ENCODE measurements around the gene AKAP6. TPM values are rescaled to one million over a fixed set of nuclear protein-coding genes. Genes with fewer than 3 reads are reported as not detected.

AKAP6 gene
- total RNA-seq, 1 experiment from 2014 or later, result 2.8 TPM

GRCh38 chr14:32407130-32407529, 78.0 kb downstream of the AKAP6 start:
- CTCF ChIA-PET, result interaction anchor here (0.6 kb wide), 1 partner anchor 1125 kb away, joined by 3 read pairs; no protein-coding TSS in a partner anchor
- TF ChIP-seq, protein P1, sequence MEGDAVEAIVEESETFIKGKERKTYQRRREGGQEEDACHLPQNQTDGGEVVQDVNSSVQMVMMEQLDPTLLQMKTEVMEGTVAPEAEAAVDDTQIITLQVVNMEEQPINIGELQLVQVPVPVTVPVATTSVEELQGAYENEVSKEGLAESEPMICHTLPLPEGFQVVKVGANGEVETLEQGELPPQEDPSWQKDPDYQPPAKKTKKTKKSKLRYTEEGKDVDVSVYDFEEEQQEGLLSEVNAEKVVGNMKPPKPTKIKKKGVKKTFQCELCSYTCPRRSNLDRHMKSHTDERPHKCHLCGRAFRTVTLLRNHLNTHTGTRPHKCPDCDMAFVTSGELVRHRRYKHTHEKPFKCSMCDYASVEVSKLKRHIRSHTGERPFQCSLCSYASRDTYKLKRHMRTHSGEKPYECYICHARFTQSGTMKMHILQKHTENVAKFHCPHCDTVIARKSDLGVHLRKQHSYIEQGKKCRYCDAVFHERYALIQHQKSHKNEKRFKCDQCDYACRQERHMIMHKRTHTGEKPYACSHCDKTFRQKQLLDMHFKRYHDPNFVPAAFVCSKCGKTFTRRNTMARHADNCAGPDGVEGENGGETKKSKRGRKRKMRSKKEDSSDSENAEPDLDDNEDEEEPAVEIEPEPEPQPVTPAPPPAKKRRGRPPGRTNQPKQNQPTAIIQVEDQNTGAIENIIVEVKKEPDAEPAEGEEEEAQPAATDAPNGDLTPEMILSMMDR (IDR thresholded peaks at IDR 0.05; ENCODE audit: unreplicated experiment), result no peak
- H3K27me3 Mint-ChIP-seq (ENCODE audit: unreplicated experiment), result no peaks in the 10 kb centered on the region
- H3K4me3 Mint-ChIP-seq (ENCODE audit: low read depth, unreplicated experiment), result no peak overlapping the region
- intact Hi-C loops (cut with micrococcal nuclease; ENCODE audit: unreplicated experiment), result no loop called here
- DNase-seq, result no peak
- no peak overlapping the region for H3K27ac Mint-ChIP-seq (ENCODE audit: unreplicated experiment)
- no TSS peak for BruUV-seq (replicated peaks)
- no peaks in the 10 kb centered on the region for H3K36me3 Mint-ChIP-seq (ENCODE audit: insufficient read depth, unreplicated experiment)
- no peaks in the 10 kb centered on the region for H3K9me3 Mint-ChIP-seq (ENCODE audit: low read depth, unreplicated experiment)
- peaks cover 11% of the 10 kb centered on the region for H3K4me1 Mint-ChIP-seq (ENCODE audit: low read depth, unreplicated experiment)

- no peaks in the 10 kb centered on the region for H3K9me3 Mint-ChIP-seq (ENCODE audit: low read depth, unreplicated experiment)
- peaks cover 11% of the 10 kb centered on the region for H3K4me1 Mint-ChIP-seq (ENCODE audit: low read depth, unreplicated experiment)
- intact Hi-C loops (cut with micrococcal nuclease; ENCODE audit: unreplicated experiment), result no loop called here
- no peak for DNase-seq
- H3K36me3 Mint-ChIP-seq (ENCODE audit: insufficient read depth, unreplicated experiment), result no peaks in the 10 kb centered on the region
- TF ChIP-seq, protein P1 (IDR thresholded peaks at IDR 0.05; ENCODE audit: unreplicated experiment), result no peak
- no peak overlapping the region for H3K4me3 Mint-ChIP-seq (ENCODE audit: low read depth, unreplicated experiment)
- CTCF ChIA-PET, result no interaction called here
- no TSS peak for BruUV-seq (replicated peaks)
- no peaks in the 10 kb centered on the region for H3K27me3 Mint-ChIP-seq (ENCODE audit: unreplicated experiment)
- H3K27ac Mint-ChIP-seq (ENCODE audit: unreplicated experiment), result no peak overlapping the region
Measured at GRCh38 chr14:32408018-32408417, 78.9 kb downstream of the AKAP6 start.

GRCh38 chr14:32412103-32412502, 83.0 kb downstream of the AKAP6 start:
- Mint-ChIP-seq H3K36me3 (ENCODE audit: insufficient read depth, unreplicated experiment) (no peaks in the 10 kb centered on the region), H3K27ac (ENCODE audit: unreplicated experiment) (no peak overlapping the region), H3K9me3 (ENCODE audit: low read depth, unreplicated experiment) (no peaks in the 10 kb centered on the region), H3K4me1 (ENCODE audit: low read depth, unreplicated experiment) (peaks cover 20% of the 10 kb centered on the region), H3K4me3 (ENCODE audit: low read depth, unreplicated experiment) (no peak overlapping the region), H3K27me3 (ENCODE audit: unreplicated experiment) (no peaks in the 10 kb centered on the region)
- BruUV-seq (replicated peaks), result no TSS peak
- intact Hi-C loops (cut with micrococcal nuclease; ENCODE audit: unreplicated experiment), result no loop called here
- CTCF ChIA-PET, result no interaction called here
- TF ChIP-seq, protein P1 (IDR thresholded peaks at IDR 0.05; ENCODE audit: unreplicated experiment), result no peak
- DNase-seq, result no peak

- BruUV-seq (replicated peaks), result no TSS peak
- H3K9me3 Mint-ChIP-seq (ENCODE audit: low read depth, unreplicated experiment), result no peaks in the 10 kb centered on the region
- TF ChIP-seq, protein P1 (IDR thresholded peaks at IDR 0.05; ENCODE audit: unreplicated experiment), result no peak
- no peaks in the 10 kb centered on the region for H3K36me3 Mint-ChIP-seq (ENCODE audit: insufficient read depth, unreplicated experiment)
- no peaks in the 10 kb centered on the region for H3K27me3 Mint-ChIP-seq (ENCODE audit: unreplicated experiment)
- H3K4me3 Mint-ChIP-seq (ENCODE audit: low read depth, unreplicated experiment), result no peak overlapping the region
- H3K4me1 Mint-ChIP-seq (ENCODE audit: low read depth, unreplicated experiment), result peaks cover 20% of the 10 kb centered on the region
- DNase-seq, result no peak
- intact Hi-C loops (cut with micrococcal nuclease; ENCODE audit: unreplicated experiment), result no loop called here
- H3K27ac Mint-ChIP-seq (ENCODE audit: unreplicated experiment), result no peak overlapping the region
- CTCF ChIA-PET, result no interaction called here
Measured at GRCh38 chr14:32412532-32412931, 83.4 kb downstream of the AKAP6 start.
